HCT116 (cell line): ENCODE measurements around the gene CDK4. TPM values are rescaled to one million over a fixed set of nuclear protein-coding genes. Genes with fewer than 3 reads are reported as not detected.

Experiments
- ATAC-seq: fragments of 200-7000 bp; cut with Tn5 transposase; 2 replicates; pipeline ENCODE4 v1.9.1; 2020; ENCODE audit warnings: mild to moderate bottlenecking, moderate library complexity
- BruUV-seq: library from RNA; stranded (reverse); fragments of 400-500 nt; replicated peaks from 2 replicates; lab custom pipeline; 2021; lab: Mats Ljungman, UMichigan
- CTCF ChIA-PET: fragments of 300-600 bp; sonication (Branson Sonifier 250); formaldehyde crosslinking; loops from one replicate; lab custom pipeline; 2021; ENCODE audit warnings: antibody characterized with exemption; lab: Charles Lee
- POLR2A ChIA-PET: fragments of 300-600, 350-600 bp; sonication (Branson Sonifier 250); formaldehyde crosslinking; loops from one replicate; lab custom pipeline; 2021; ENCODE audit warnings: antibody characterized with exemption; lab: Charles Lee
- RAD21 ChIA-PET, 2 experiments: fragments of 300-600 bp; sonication (Branson Sonifier 250); formaldehyde crosslinking; loops; one replicate each; lab custom pipeline; 2023; ENCODE audit warnings: low total read pairs in 2 of 2; ENCODE audit not compliant: uncharacterized antibody in 2 of 2, unreplicated experiment in 2 of 2, low non-redundant PET in 1 of 2; lab: Charles Lee
- DNase-seq: peaks from one replicate; pipeline ENCODE4 v3.0.0-alpha.2; 2010; ENCODE audit warnings: low read depth, low spot score
- H2AFZ ChIP-seq: fragments of 200-600 bp; shearing (Covaris generic), sonication (generic); 2 replicates; pipeline ENCODE4 v1.6.1; 2017; ENCODE audit warnings: low read depth, mixed run types, mixed read lengths, antibody characterized with exemption, low read length; ENCODE audit not compliant: poor library complexity, severe bottlenecking
- H3K27ac ChIP-seq: 2 replicates; pipeline ENCODE4 v1.5.1; 2012; ENCODE audit warnings: low read depth, low read length
- H3K27me3 ChIP-seq: fragments of 200-600 bp; sonication (generic); 2 replicates; pipeline ENCODE4 v1.6.1; 2016; ENCODE audit warnings: mixed run types, low read length, mixed read lengths; ENCODE audit not compliant: insufficient read depth
- H3K36me3 ChIP-seq, 2 experiments: fragments of 200-500 bp in 1 of 2; fragments of 200-600 bp in 1 of 2; sonication (Bioruptor generic) in 1 of 2; sonication (generic) in 1 of 2; 2 replicates each; pipeline versions ENCODE4 v1.5.1 to v1.6.1; 2014 to 2016; ENCODE audit warnings: low read length in 2 of 2, inconsistent platforms in 1 of 2, mixed read lengths in 1 of 2, mixed run types in 1 of 2; ENCODE audit not compliant: insufficient read depth in 2 of 2, control insufficient read depth in 1 of 2
- H3K4me1 ChIP-seq, 2 experiments: fragments of 200-600 bp in 1 of 2; sonication (generic) in 1 of 2; 2 replicates each; pipeline versions ENCODE4 v1.5.1 to v1.6.1; 2012 to 2017; ENCODE audit warnings: low read length in 2 of 2, inconsistent platforms in 1 of 2, mild to moderate bottlenecking in 1 of 2, mixed read lengths in 1 of 2, mixed run types in 1 of 2, moderate library complexity in 1 of 2; ENCODE audit not compliant: insufficient read depth in 2 of 2, control insufficient read depth in 1 of 2
- H3K4me2 ChIP-seq: fragments of 200-600 bp; sonication (generic); 2 replicates; pipeline ENCODE4 v1.6.1; 2017; ENCODE audit warnings: mixed run types, low read length, mixed read lengths
- H3K4me3 ChIP-seq, 2 experiments: fragments of 200-600 bp in 1 of 2; sonication (generic) in 1 of 2; replicated peaks in 1 of 2; 2 replicates each; pipeline ENCODE4 v1.5.1; 2011 to 2016; ENCODE audit warnings: low read length in 2 of 2, control low read depth in 1 of 2, low read depth in 1 of 2, mild to moderate bottlenecking in 1 of 2, mixed read lengths in 1 of 2, mixed run types in 1 of 2
- H3K79me2 ChIP-seq: fragments of 200-600 bp; sonication (generic); 2 replicates; pipeline ENCODE4 v1.6.1; 2017; ENCODE audit warnings: mild to moderate bottlenecking, mixed run types, low read length, moderate library complexity, mixed read lengths; ENCODE audit not compliant: insufficient read depth
- H3K9ac ChIP-seq: fragments of 200-600 bp; sonication (generic); 2 replicates; pipeline ENCODE4 v1.6.1; 2016; ENCODE audit warnings: low read length, mixed read lengths
- H3K9me2 ChIP-seq: fragments of 200-600 bp; sonication (generic), shearing (Covaris generic); 2 replicates; pipeline ENCODE4 v1.6.1; 2017; ENCODE audit warnings: mixed run types, mild to moderate bottlenecking, moderate library complexity; ENCODE audit not compliant: insufficient read depth
- H3K9me3 ChIP-seq, 2 experiments: fragments of 200-500 bp in 1 of 2; fragments of 200-600 bp in 1 of 2; sonication (Bioruptor generic) in 1 of 2; sonication (generic) in 1 of 2; 2 replicates each; pipeline ENCODE4 v1.6.1; 2014 to 2017; ENCODE audit warnings: low read length in 2 of 2, mixed read lengths in 2 of 2, inconsistent platforms in 1 of 2, low read depth in 1 of 2, mild to moderate bottlenecking in 1 of 2, mixed run types in 1 of 2, moderate library complexity in 1 of 2; ENCODE audit not compliant: control insufficient read depth in 1 of 2, insufficient read depth in 1 of 2
- H4K20me1 ChIP-seq: fragments of 200-600 bp; sonication (generic), shearing (Covaris generic); 2 replicates; pipeline ENCODE4 v1.6.1; 2017; ENCODE audit warnings: mixed run types, mild to moderate bottlenecking, moderate library complexity; ENCODE audit not compliant: insufficient read depth
- CBX3 ChIP-seq: IDR thresholded peaks from 2 replicates; pipeline ENCODE4 v1.6.1; 2012; ENCODE audit warnings: low read depth
- CEBPB ChIP-seq: IDR thresholded peaks from 2 replicates; pipeline ENCODE4 v1.6.1; 2012; ENCODE audit warnings: low read depth
- EZH2 ChIP-seq: fragments of 200-600 bp; sonication (generic); IDR thresholded peaks from 2 replicates; pipeline ENCODE4 v1.6.1; 2017; ENCODE audit warnings: antibody characterized with exemption, mixed run types
- EZH2phosphoT487 ChIP-seq: fragments of 200-600 bp; IDR thresholded peaks from 2 replicates; pipeline ENCODE4 v1.6.1; 2018; ENCODE audit warnings: antibody characterized with exemption, borderline replicate concordance
- JUND ChIP-seq: IDR thresholded peaks from 2 replicates; pipeline ENCODE4 v1.6.1; 2012
- POLR2A ChIP-seq: IDR thresholded peaks from 2 replicates; pipeline ENCODE4 v1.7.0; 2011; ENCODE audit warnings: borderline replicate concordance; ENCODE audit not compliant: insufficient read depth, insufficient read length; ENCODE audit errors: extremely low read depth
- POLR2AphosphoS5 ChIP-seq: IDR thresholded peaks from 2 replicates; pipeline ENCODE4 v1.6.1; 2011; ENCODE audit warnings: mild to moderate bottlenecking, low read depth, low read length, moderate library complexity
- RAD21 ChIP-seq: IDR thresholded peaks from 2 replicates; pipeline ENCODE4 v1.6.1; 2012; ENCODE audit warnings: low read depth, mild to moderate bottlenecking
- SIN3A ChIP-seq: IDR thresholded peaks from 2 replicates; pipeline ENCODE4 v1.6.1; 2012; ENCODE audit warnings: low read depth
- SP1 ChIP-seq: IDR thresholded peaks from 2 replicates; pipeline ENCODE4 v1.6.1; 2012; ENCODE audit warnings: low read depth
- SRF ChIP-seq: IDR thresholded peaks from 2 replicates; pipeline ENCODE4 v1.6.1; 2012; ENCODE audit warnings: low read depth
- TCF7L2 ChIP-seq: IDR thresholded peaks from 2 replicates; pipeline ENCODE4 v1.7.0; 2011; ENCODE audit warnings: borderline replicate concordance, inconsistent platforms; ENCODE audit not compliant: insufficient read depth, insufficient read length; ENCODE audit errors: extremely low read depth
- YY1 ChIP-seq: IDR thresholded peaks from 2 replicates; pipeline ENCODE4 v1.6.1; 2011; ENCODE audit warnings: low read length, low read depth, moderate library complexity, mild to moderate bottlenecking; ENCODE audit not compliant: insufficient replicate concordance; ENCODE audit errors: extremely low read depth
- ZFX ChIP-seq: fragments of 450-650 bp; IDR thresholded peaks from 2 replicates; pipeline ENCODE4 v1.6.1; 2017
- ZNF274 ChIP-seq: fragments of 200-500 bp; sonication (Bioruptor generic); IDR thresholded peaks from 2 replicates; pipeline ENCODE4 v1.6.1; 2014; ENCODE audit warnings: mild to moderate bottlenecking, low read depth, low read length, inconsistent platforms
- intact Hi-C: fragments of 100-400 bp; cut with micrococcal nuclease; formaldehyde crosslinking; loops from 2 replicates; pipeline ENCODE4 v1.10.0; 2022
- total RNA-seq: library from RNA; stranded (reverse); gene quantifications from one replicate; pipeline ENCODE4 v1.2.1, GENCODE V29; 2021; ENCODE audit not compliant: unreplicated experiment
- TF ChIP-seq, protein P1 (sequence below): IDR thresholded peaks from 2 replicates; pipeline ENCODE4 v1.6.1; 2012
- TF ChIP-seq, protein P2 (sequence below), 3 experiments: fragments of 200-600 bp in 1 of 3; sonication (generic) in 1 of 3; IDR thresholded peaks in 2 of 3; conservative IDR thresholded peaks in 1 of 3; 2 replicates each; pipeline ENCODE4 v1.5.1; 2012 to 2017; ENCODE audit warnings: low read depth in 2 of 3, low read length in 2 of 3, antibody characterized with exemption in 1 of 3, borderline replicate concordance in 1 of 3, control low read depth in 1 of 3, mild to moderate bottlenecking in 1 of 3, mixed read lengths in 1 of 3, mixed run types in 1 of 3, moderate library complexity in 1 of 3; ENCODE audit not compliant: insufficient read depth in 1 of 3
- TF ChIP-seq, protein P3 (sequence below): IDR thresholded peaks from 2 replicates; pipeline ENCODE4 v1.6.1; 2012
- TF ChIP-seq, protein P4 (sequence below): IDR thresholded peaks from 2 replicates; pipeline ENCODE4 v1.6.1; 2012; ENCODE audit warnings: low read depth

The CDK4 gene
- total RNA-seq, 1 experiment from 2014 or later = 206 TPM

DNA sequence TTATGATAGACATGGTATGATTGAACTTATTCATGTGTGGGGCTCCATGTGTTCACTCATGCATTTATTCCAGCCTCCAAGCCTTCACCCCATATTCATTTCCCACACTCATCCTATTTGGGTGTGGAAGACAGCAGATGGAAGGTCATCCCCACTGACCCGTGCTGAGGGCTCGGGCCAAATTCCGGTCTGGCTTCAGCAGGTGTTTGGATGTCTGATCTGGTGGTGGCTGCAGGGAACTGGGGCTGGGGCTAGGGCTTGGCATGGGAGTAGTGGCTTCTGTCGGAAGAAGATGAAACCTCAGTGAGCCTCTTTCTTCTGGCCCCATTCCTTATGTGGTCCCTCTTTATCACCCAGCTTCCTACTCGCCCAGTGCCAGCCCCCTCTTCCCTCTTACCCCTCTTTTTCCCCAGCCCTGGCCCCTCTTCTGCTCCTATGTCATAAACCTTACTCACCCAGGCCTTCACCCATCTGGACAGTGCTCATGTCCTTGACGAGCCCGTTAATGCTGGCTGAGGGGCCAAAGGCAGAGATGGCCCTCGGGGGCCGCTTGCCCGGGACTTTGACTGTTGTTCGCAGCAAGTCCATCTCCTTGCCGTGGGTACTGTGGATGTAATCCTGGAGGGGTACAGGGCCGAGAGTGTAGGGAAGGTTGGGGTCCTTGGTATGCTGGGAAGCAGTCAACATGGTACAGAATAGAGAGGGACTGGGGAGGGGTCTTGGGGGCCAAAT lies 21.6 kb downstream of the CDK4 start:
- H4K20me1 ChIP-seq = no peaks in the 10 kb centered on the region
- intact Hi-C loops = no loop called here
- no peak for TF ChIP-seq ZNF274
- no peak for TF ChIP-seq CBX3
- no peak for TF ChIP-seq SRF
- TF ChIP-seq EZH2phosphoT487 = no peak
- TF ChIP-seq TCF7L2 = no peak
- no peak for TF ChIP-seq POLR2AphosphoS5
- no peak for TF ChIP-seq SP1
- TF ChIP-seq YY1 = no peak
- TF ChIP-seq, protein P1, sequence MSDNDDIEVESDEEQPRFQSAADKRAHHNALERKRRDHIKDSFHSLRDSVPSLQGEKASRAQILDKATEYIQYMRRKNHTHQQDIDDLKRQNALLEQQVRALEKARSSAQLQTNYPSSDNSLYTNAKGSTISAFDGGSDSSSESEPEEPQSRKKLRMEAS = no peak
- TF ChIP-seq ZFX = no peak
- TF ChIP-seq JUND = no peak
- TF ChIP-seq RAD21 = no peak
- TF ChIP-seq SIN3A = no peak
- TF ChIP-seq, protein P2, sequence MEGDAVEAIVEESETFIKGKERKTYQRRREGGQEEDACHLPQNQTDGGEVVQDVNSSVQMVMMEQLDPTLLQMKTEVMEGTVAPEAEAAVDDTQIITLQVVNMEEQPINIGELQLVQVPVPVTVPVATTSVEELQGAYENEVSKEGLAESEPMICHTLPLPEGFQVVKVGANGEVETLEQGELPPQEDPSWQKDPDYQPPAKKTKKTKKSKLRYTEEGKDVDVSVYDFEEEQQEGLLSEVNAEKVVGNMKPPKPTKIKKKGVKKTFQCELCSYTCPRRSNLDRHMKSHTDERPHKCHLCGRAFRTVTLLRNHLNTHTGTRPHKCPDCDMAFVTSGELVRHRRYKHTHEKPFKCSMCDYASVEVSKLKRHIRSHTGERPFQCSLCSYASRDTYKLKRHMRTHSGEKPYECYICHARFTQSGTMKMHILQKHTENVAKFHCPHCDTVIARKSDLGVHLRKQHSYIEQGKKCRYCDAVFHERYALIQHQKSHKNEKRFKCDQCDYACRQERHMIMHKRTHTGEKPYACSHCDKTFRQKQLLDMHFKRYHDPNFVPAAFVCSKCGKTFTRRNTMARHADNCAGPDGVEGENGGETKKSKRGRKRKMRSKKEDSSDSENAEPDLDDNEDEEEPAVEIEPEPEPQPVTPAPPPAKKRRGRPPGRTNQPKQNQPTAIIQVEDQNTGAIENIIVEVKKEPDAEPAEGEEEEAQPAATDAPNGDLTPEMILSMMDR (IDR thresholded peaks at IDR 0.05 in 2 of 3, conservative IDR thresholded peaks at IDR 0.05 in 1 of 3; ENCODE audit: borderline replicate concordance in 1 of 3, insufficient read depth in 1 of 3, low read depth in 2 of 3, low read length in 2 of 3) = no peak
- no peak for TF ChIP-seq CEBPB
- TF ChIP-seq POLR2A = no peak
- no peak for TF ChIP-seq EZH2
- TF ChIP-seq, protein P3, sequence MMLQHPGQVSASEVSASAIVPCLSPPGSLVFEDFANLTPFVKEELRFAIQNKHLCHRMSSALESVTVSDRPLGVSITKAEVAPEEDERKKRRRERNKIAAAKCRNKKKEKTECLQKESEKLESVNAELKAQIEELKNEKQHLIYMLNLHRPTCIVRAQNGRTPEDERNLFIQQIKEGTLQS = no peak
- TF ChIP-seq, protein P4, sequence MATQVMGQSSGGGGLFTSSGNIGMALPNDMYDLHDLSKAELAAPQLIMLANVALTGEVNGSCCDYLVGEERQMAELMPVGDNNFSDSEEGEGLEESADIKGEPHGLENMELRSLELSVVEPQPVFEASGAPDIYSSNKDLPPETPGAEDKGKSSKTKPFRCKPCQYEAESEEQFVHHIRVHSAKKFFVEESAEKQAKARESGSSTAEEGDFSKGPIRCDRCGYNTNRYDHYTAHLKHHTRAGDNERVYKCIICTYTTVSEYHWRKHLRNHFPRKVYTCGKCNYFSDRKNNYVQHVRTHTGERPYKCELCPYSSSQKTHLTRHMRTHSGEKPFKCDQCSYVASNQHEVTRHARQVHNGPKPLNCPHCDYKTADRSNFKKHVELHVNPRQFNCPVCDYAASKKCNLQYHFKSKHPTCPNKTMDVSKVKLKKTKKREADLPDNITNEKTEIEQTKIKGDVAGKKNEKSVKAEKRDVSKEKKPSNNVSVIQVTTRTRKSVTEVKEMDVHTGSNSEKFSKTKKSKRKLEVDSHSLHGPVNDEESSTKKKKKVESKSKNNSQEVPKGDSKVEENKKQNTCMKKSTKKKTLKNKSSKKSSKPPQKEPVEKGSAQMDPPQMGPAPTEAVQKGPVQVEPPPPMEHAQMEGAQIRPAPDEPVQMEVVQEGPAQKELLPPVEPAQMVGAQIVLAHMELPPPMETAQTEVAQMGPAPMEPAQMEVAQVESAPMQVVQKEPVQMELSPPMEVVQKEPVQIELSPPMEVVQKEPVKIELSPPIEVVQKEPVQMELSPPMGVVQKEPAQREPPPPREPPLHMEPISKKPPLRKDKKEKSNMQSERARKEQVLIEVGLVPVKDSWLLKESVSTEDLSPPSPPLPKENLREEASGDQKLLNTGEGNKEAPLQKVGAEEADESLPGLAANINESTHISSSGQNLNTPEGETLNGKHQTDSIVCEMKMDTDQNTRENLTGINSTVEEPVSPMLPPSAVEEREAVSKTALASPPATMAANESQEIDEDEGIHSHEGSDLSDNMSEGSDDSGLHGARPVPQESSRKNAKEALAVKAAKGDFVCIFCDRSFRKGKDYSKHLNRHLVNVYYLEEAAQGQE = no peak
- ChIA-PET RAD21 (no interaction called here), CTCF (no interaction called here), POLR2A (no interaction called here)
- no peaks in the 10 kb centered on the region for H3K9me3 ChIP-seq
- H3K79me2 ChIP-seq = no peaks in the 10 kb centered on the region
- no peak overlapping the region for H2AFZ ChIP-seq
- no peaks in the 10 kb centered on the region for H3K27me3 ChIP-seq
- H3K9ac ChIP-seq = no peak overlapping the region
- no peak overlapping the region for H3K4me3 ChIP-seq
- BruUV-seq = no TSS peak
- peaks cover 7 to 18% of the 10 kb centered on the region in 2 experiments; a peak in 3 of 4 replicates for H3K4me1 ChIP-seq
- no peak overlapping the region for H3K27ac ChIP-seq
- no peak for DNase-seq
- no peaks in the 10 kb centered on the region for H3K9me2 ChIP-seq
- no peak overlapping the region for H3K4me2 ChIP-seq
- peaks cover 4 to 15% of the 10 kb centered on the region in 2 experiments; a peak in 3 of 4 replicates for H3K36me3 ChIP-seq
- ATAC-seq = no peak
